Sigmoid colon (tissue), 7 donors: ENCODE measurements around the gene MGAM2. TPM values are rescaled to one million over a fixed set of nuclear protein-coding genes. Genes with fewer than 3 reads are reported as not detected.

Source experiments
- DNase-seq: peaks from one replicate; pipeline ENCODE4 v3.0.0-alpha.2; 2019
- H3K27ac ChIP-seq, 4 donors: fragments of 200-600 bp; sonication (generic); one replicate each; pipeline ENCODE4 v1.5.1; 2016 to 2019; ENCODE audit warnings: mild to moderate bottlenecking in 1 of 4
- H3K27me3 ChIP-seq, 3 donors: fragments of 200-600 bp; sonication (generic); one replicate each; pipeline ENCODE4 v1.5.1; 2019; ENCODE audit warnings: mild to moderate bottlenecking in 1 of 3
- H3K36me3 ChIP-seq, 4 donors: fragments of 200-600 bp; sonication (generic); one replicate each; pipeline ENCODE4 v1.5.1; 2016 to 2019
- H3K4me1 ChIP-seq, 4 donors: fragments of 200-600 bp; sonication (generic); one replicate each; pipeline ENCODE4 v1.5.1; 2017 to 2019
- H3K4me3 ChIP-seq, 4 donors: fragments of 200-600 bp; sonication (generic); one replicate each; pipeline ENCODE4 v1.5.1; 2017 to 2019; ENCODE audit warnings: mild to moderate bottlenecking in 2 of 4, moderate library complexity in 1 of 4
- H3K9me3 ChIP-seq, 4 donors: fragments of 200-600 bp in 3 of 4; sonication (generic) in 3 of 4; one replicate each; pipeline versions ENCODE4 v1.5.1 to v1.6.1; 2013 to 2019
- EP300 ChIP-seq, 4 donors: sonication (generic); formaldehyde crosslinking; IDR thresholded peaks; one replicate each; pipeline ENCODE4 v1.6.1; 2017; ENCODE audit warnings: antibody characterized with exemption in 4 of 4
- POLR2A ChIP-seq, 2 donors: fragments of 450-650 bp; IDR thresholded peaks; one replicate each; pipeline ENCODE4 v1.6.1; 2016; ENCODE audit warnings: antibody characterized with exemption in 2 of 2, mild to moderate bottlenecking in 2 of 2, moderate library complexity in 2 of 2
- POLR2AphosphoS5 ChIP-seq, 4 donors: sonication (generic); formaldehyde crosslinking; IDR thresholded peaks; one replicate each; pipeline ENCODE4 v1.6.1; 2017; ENCODE audit warnings: antibody characterized with exemption in 4 of 4
- WGBS, 2 donors: extraction: QIAGEN DNeasy Blood & Tissue Kit; methylation state at CpG; one replicate each; pipeline ENCODE4 v1.1.7; 2013; 5-methylcytosine and 5-hydroxymethylcytosine counted together
- intact Hi-C: fragments of 100-400 bp; cut with DNase I; formaldehyde crosslinking; loops from one replicate; pipeline ENCODE4 v1.15.1; 2023
- polyA plus RNA-seq, 3 donors: library from polyadenylated mRNA; stranded (reverse); fragments of 200-250 nt; gene quantifications; one replicate each; pipeline ENCODE4 v1.2.3, GENCODE V29; 2013
- total RNA-seq, 4 donors: library from RNA; depleted of rRNA; stranded (reverse); fragments of >200 nt; gene quantifications; one replicate each; pipeline ENCODE4 v1.1.0, GENCODE V29; 2016
- TF ChIP-seq, protein P1 (sequence below), 4 experiments: fragments of 450-650 bp in 3 of 4; fragments of 200-600 bp in 1 of 4; IDR thresholded peaks; one replicate each; pipeline ENCODE4 v1.5.1; 2016 to 2019; ENCODE audit warnings: antibody characterized with exemption in 4 of 4, mild to moderate bottlenecking in 3 of 4, moderate library complexity in 2 of 4
- donor health status: healthy with polysubstance abuse.
- donor health status: Bipolar disorder and iron deficiency.
- donor health status: healthy.

The MGAM2 gene
- total RNA-seq (under 1 TPM in 2 of 4 donors, not detected in 2; 0.28 to 0.71 TPM), polyA plus RNA-seq (1 to 10 TPM in 2 of 3 donors, under 1 TPM in 1; 0.69 to 2.1 (median 1.2) TPM)

DNA sequence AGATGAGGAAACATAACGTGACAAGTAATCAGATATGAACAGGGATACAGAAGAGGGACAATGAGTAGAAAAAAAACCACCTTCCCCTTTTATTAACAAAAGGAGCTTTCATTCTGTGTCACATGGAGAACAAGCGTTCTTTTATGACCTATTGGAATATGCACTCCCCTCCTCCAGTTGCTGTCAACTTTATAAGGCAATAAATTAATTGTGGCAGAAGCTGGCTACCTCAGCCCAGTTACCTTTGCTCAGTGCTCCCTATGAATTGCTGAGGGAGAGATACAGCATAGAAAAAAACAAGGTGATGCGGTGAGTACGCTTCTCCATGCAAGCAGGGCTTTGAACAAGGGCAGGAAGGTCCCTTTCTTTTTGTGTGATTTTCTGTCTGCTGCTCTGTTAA is at the start of gene MGAM2:
TSS of gene MGAM2 (plus strand) at position 220 of the 400 bp plus-strand sequence. CDS start 5,156 bp downstream, outside the sequence.
- intact Hi-C loops: no loop called here

DNA sequence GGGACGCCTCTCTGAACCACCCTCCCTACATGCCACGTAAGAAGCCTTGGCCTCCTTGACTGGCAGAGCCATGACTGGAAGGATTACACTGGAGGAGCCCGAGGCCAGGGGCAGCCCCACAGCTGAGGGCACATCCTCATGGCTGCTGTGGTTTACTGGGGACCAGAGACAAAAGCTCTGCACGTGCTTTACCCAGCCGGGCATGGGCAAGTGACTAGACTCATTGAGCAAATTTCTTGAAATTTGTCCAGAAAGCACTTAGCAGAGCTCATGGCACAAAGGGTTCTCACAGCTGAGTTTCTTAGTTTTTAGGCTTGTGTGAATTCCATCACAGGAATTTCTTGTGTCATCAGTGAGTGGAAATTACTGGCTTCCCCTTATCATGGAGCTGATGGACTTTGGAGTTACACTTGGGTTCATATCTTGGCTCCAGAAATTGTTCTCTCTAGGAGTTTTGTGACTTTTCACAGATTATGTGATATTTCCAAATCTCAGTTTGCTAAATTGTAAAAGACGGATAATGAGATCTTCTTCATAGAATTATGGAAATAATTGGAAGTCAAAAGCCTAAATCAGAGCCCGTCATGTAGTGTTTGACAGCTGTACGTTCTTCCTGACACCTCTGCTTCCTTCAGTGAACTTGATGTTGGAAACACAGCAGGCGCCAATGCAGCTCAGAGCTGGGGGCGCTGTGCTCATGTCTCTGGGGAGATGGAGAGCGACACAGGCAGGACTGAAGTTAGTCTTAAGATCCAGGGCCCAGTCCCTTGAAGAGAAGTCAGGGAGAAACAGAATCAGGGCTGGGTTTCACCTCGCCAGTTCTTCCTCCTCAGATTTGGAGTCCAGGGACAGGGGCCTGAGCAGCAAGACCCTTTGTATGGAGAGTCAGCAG is 47.7 kb upstream of the MGAM2 start:
- DNase-seq: no peak
- 74 to 76% methylated on average over 12 of the region's 12 CpGs for WGBS, 2 donors
- Histone ChIP-seq H3K27ac (no peak overlapping the region), H3K27me3 (no peaks in the 10 kb centered on the region), H3K4me1 (no peaks in the 10 kb centered on the region), H3K4me3 (no peak overlapping the region), H3K9me3 (no peaks in the 10 kb centered on the region), H3K36me3 (no peaks in the 10 kb centered on the region)
- TF ChIP-seq EP300 (IDR thresholded peaks at IDR 0.05): no peak
- TF ChIP-seq, protein P1, sequence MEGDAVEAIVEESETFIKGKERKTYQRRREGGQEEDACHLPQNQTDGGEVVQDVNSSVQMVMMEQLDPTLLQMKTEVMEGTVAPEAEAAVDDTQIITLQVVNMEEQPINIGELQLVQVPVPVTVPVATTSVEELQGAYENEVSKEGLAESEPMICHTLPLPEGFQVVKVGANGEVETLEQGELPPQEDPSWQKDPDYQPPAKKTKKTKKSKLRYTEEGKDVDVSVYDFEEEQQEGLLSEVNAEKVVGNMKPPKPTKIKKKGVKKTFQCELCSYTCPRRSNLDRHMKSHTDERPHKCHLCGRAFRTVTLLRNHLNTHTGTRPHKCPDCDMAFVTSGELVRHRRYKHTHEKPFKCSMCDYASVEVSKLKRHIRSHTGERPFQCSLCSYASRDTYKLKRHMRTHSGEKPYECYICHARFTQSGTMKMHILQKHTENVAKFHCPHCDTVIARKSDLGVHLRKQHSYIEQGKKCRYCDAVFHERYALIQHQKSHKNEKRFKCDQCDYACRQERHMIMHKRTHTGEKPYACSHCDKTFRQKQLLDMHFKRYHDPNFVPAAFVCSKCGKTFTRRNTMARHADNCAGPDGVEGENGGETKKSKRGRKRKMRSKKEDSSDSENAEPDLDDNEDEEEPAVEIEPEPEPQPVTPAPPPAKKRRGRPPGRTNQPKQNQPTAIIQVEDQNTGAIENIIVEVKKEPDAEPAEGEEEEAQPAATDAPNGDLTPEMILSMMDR (IDR thresholded peaks at IDR 0.05): no peak
- no peak for TF ChIP-seq POLR2A (IDR thresholded peaks at IDR 0.05)
- intact Hi-C loops: no loop called here

More for the DNA sequence above, at the start of gene MGAM2:
- Histone ChIP-seq H3K4me1 (no peaks in the 10 kb centered on the region), H3K27me3 (no peaks in the 10 kb centered on the region), H3K36me3 (no peaks in the 10 kb centered on the region), H3K9me3 (no peaks in the 10 kb centered on the region), H3K27ac (no peak within 1 kb of the TSS), H3K4me3 (no peak within 1 kb of the TSS)
- TF ChIP-seq POLR2A (IDR thresholded peaks at IDR 0.05) (no peak), EP300 (IDR thresholded peaks at IDR 0.05) (no peak), POLR2AphosphoS5 (IDR thresholded peaks at IDR 0.05) (no peak)
- TF ChIP-seq, protein P1 (IDR thresholded peaks at IDR 0.05): no peak
- no peak for DNase-seq
- WGBS, 2 donors: 11 to 42% methylated on average over 4 of the region's 4 CpGs

DNA sequence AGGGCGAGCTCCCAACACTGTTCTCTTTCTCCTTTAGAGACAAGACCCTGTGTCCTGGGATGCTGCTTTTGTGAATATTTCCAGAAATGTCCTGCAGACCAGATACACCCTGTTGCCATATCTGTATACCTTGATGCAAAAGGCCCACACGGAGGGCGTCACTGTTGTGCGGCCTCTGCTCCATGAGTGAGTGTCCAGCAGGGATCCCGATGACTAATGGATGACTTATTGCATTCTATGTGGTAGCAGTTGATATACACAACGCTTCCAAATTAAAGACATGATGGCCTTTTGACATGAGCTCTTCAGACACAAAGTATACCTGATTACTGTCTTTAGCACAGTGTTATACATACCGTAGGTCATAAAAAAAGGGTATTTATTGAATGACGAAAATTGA is 45.0 kb upstream of the MGAM2 start:
- no peak overlapping the region for H3K4me3 ChIP-seq
- TF ChIP-seq POLR2AphosphoS5 (IDR thresholded peaks at IDR 0.05) (no peak), EP300 (IDR thresholded peaks at IDR 0.05) (no peak), POLR2A (IDR thresholded peaks at IDR 0.05) (no peak)
- TF ChIP-seq, protein P1 (IDR thresholded peaks at IDR 0.05): no peak
- no peaks in the 10 kb centered on the region for H3K36me3 ChIP-seq
- intact Hi-C loops: no loop called here
- no peak overlapping the region for H3K27ac ChIP-seq
- 92 to 94% methylated on average over 8 of the region's 8 CpGs for WGBS, 2 donors
- no peak for DNase-seq
- H3K27me3 ChIP-seq: no peaks in the 10 kb centered on the region
- no peaks in the 10 kb centered on the region for H3K4me1 ChIP-seq
- no peaks in the 10 kb centered on the region for H3K9me3 ChIP-seq

DNA sequence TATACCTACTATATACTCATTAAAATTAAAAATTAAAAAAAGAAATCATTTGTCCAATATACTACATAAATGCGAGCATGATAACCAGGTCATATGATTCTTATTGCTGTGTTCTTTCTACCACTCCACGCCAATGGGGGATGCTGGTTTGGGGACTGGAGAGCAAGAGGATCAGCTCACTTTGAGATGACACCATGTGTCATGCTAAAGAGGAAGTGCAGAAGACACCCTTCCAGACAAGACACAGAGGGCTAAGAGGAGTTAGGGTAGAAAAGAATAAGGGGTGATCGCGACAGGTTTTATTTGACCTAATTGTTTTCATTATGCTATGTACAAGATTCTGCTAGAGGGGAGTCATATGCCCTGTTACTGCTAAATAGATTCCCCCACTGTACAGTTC is 33.8 kb upstream of the MGAM2 start:
- H3K9me3 ChIP-seq: no peaks in the 10 kb centered on the region
- no peaks in the 10 kb centered on the region for H3K27me3 ChIP-seq
- 94 to 95% methylated on average over 4 of the region's 4 CpGs for WGBS, 2 donors
- DNase-seq: no peak
- TF ChIP-seq, protein P1 (IDR thresholded peaks at IDR 0.05): no peak
- no peak for TF ChIP-seq POLR2A (IDR thresholded peaks at IDR 0.05)
- no peak for TF ChIP-seq EP300 (IDR thresholded peaks at IDR 0.05)
- TF ChIP-seq POLR2AphosphoS5 (IDR thresholded peaks at IDR 0.05): no peak
- no peaks in the 10 kb centered on the region for H3K4me1 ChIP-seq
- no peaks in the 10 kb centered on the region for H3K36me3 ChIP-seq
- H3K27ac ChIP-seq: no peak overlapping the region
- intact Hi-C loops: no loop called here
- no peak overlapping the region for H3K4me3 ChIP-seq
